ENCODE data around the gene GPI. TPM values are rescaled to one million over a fixed set of nuclear protein-coding genes. Genes with fewer than 3 reads are reported as not detected.

The GPI gene
- total RNA-seq, 1 donor from 2014 or later: 223 TPM

- Histone ChIP-seq H3K27me3 (ENCODE audit: control insufficient read depth, insufficient read depth, low read length) (no peaks in the 10 kb centered on the region), H3K4me3 (ENCODE audit: low read depth, low read length) (no peak overlapping the region), H3K36me3 (ENCODE audit: control insufficient read depth, insufficient read depth, low read length) (no peaks in the 10 kb centered on the region)
- TF ChIP-seq CTCF (IDR thresholded peaks at IDR 0.05; ENCODE audit: insufficient read depth, low read length, poor library complexity, severe bottlenecking): no peak
- DNase-seq (ENCODE audit: low read depth): peak; percentile 77
Observed at GRCh38 chr19:34319785-34320184, 45.2 kb upstream of the GPI start.

GRCh38 chr19:34320277-34320676 is 44.7 kb upstream of the GPI start:
- Histone ChIP-seq H3K4me3 (ENCODE audit: low read depth, low read length) (no peak overlapping the region), H3K27me3 (ENCODE audit: control insufficient read depth, insufficient read depth, low read length) (no peaks in the 10 kb centered on the region), H3K36me3 (ENCODE audit: control insufficient read depth, insufficient read depth, low read length) (no peaks in the 10 kb centered on the region)
- no peak for TF ChIP-seq CTCF (IDR thresholded peaks at IDR 0.05; ENCODE audit: insufficient read depth, low read length, poor library complexity, severe bottlenecking)
- DNase-seq (ENCODE audit: low read depth): no peak

GRCh38 chr19:34321735-34322134 is 43.3 kb upstream of the GPI start:
- no peak for TF ChIP-seq CTCF (IDR thresholded peaks at IDR 0.05; ENCODE audit: insufficient read depth, low read length, poor library complexity, severe bottlenecking)
- H3K36me3 ChIP-seq (ENCODE audit: control insufficient read depth, insufficient read depth, low read length): no peaks in the 10 kb centered on the region
- no peak overlapping the region for H3K4me3 ChIP-seq (ENCODE audit: low read depth, low read length)
- H3K27me3 ChIP-seq (ENCODE audit: control insufficient read depth, insufficient read depth, low read length): no peaks in the 10 kb centered on the region
- no peak for DNase-seq (ENCODE audit: low read depth)

- no peak for DNase-seq (ENCODE audit: low read depth)
- no peak overlapping the region for H3K4me3 ChIP-seq (ENCODE audit: low read depth, low read length)
- no peaks in the 10 kb centered on the region for H3K27me3 ChIP-seq (ENCODE audit: control insufficient read depth, insufficient read depth, low read length)
- TF ChIP-seq CTCF (IDR thresholded peaks at IDR 0.05; ENCODE audit: insufficient read depth, low read length, poor library complexity, severe bottlenecking): no peak
- no peaks in the 10 kb centered on the region for H3K36me3 ChIP-seq (ENCODE audit: control insufficient read depth, insufficient read depth, low read length)
Observed at GRCh38 chr19:34323433-34324204, 41.4 kb upstream of the GPI start.

GRCh38 chr19:34324320-34324719 is 40.7 kb upstream of the GPI start:
- no peak for TF ChIP-seq CTCF (IDR thresholded peaks at IDR 0.05; ENCODE audit: insufficient read depth, low read length, poor library complexity, severe bottlenecking)
- no peak overlapping the region for H3K4me3 ChIP-seq (ENCODE audit: low read depth, low read length)

GRCh38 chr19:34325181-34325580 is 39.8 kb upstream of the GPI start:
- no peak for TF ChIP-seq CTCF (IDR thresholded peaks at IDR 0.05; ENCODE audit: insufficient read depth, low read length, poor library complexity, severe bottlenecking)
- Histone ChIP-seq H3K4me3 (ENCODE audit: low read depth, low read length) (no peak overlapping the region), H3K36me3 (ENCODE audit: control insufficient read depth, insufficient read depth, low read length) (no peaks in the 10 kb centered on the region), H3K27me3 (ENCODE audit: control insufficient read depth, insufficient read depth, low read length) (no peaks in the 10 kb centered on the region)
- no peak for DNase-seq (ENCODE audit: low read depth)

More at GRCh38 chr19:34324320-34324719, 40.7 kb upstream of the GPI start:
- no peaks in the 10 kb centered on the region for H3K36me3 ChIP-seq (ENCODE audit: control insufficient read depth, insufficient read depth, low read length)
- H3K27me3 ChIP-seq (ENCODE audit: control insufficient read depth, insufficient read depth, low read length): no peaks in the 10 kb centered on the region
- no peak for DNase-seq (ENCODE audit: low read depth)
